K562 (cell line): Measurements from ENCODE around the gene SIGLEC11. TPM values are rescaled to one million over a fixed set of nuclear protein-coding genes. Genes with fewer than 3 reads are reported as not detected.
A peak's percentile ranks its signal among the peaks of the same experiment; 100 is the strongest.

Source experiments
- BDP1 ChIP-seq: IDR thresholded peaks from 3 replicates; pipeline ENCODE4 v1.6.1; 2011; ENCODE audit not compliant: insufficient read length, insufficient read depth
- C11orf30 ChIP-seq: fragments of 450-650 bp; IDR thresholded peaks from 2 replicates; pipeline ENCODE4 v1.6.1; 2016; ENCODE audit warnings: low read depth, mild to moderate bottlenecking
- CBX1 ChIP-seq: sonication (generic); IDR thresholded peaks from 2 replicates; pipeline ENCODE4 v1.6.1; 2016; ENCODE audit warnings: antibody characterized with exemption, low read depth, mild to moderate bottlenecking
- CBX2 ChIP-seq: fragments of 200-600 bp; sonication (generic); IDR thresholded peaks from one replicate; pipeline ENCODE4 v1.6.1; 2012; ENCODE audit warnings: mild to moderate bottlenecking, low read length, inconsistent platforms; ENCODE audit not compliant: insufficient read depth, poor library complexity, severe bottlenecking
- CHD2 ChIP-seq: IDR thresholded peaks from 2 replicates; pipeline ENCODE4 v1.6.1; 2011; ENCODE audit warnings: low read depth, low read length
- ELF2 ChIP-seq: fragments of 250-450 bp; sonication (Bioruptor Pico); IDR thresholded peaks from 2 replicates; pipeline ENCODE4 v1.5.0; 2021; ENCODE audit warnings: mild to moderate bottlenecking
- ETV5 ChIP-seq: sonication (generic); formaldehyde crosslinking; IDR thresholded peaks from 2 replicates; pipeline ENCODE4 v1.4.0; 2020; ENCODE audit warnings: low read depth, mild to moderate bottlenecking, missing genetic modification reagents
- GABPA ChIP-seq: fragments of 200-800 bp; sonication (Bioruptor generic); conservative IDR thresholded peaks from 2 replicates; pipeline ENCODE4 v1.6.1; 2016; ENCODE audit warnings: low read depth, missing genetic modification characterization, missing compliant biosample characterization
- HDAC1 ChIP-seq, 2 experiments: fragments of 450-650 bp; IDR thresholded peaks; 2 replicates each; pipeline ENCODE4 v1.6.1; 2016 to 2017; ENCODE audit warnings: inconsistent platforms in 1 of 2, mild to moderate bottlenecking in 1 of 2, moderate library complexity in 1 of 2
- MAFG ChIP-seq: fragments of 450-650 bp; conservative IDR thresholded peaks from 2 replicates; pipeline ENCODE4 v1.6.1; 2016; ENCODE audit warnings: missing genetic modification characterization, missing compliant biosample characterization
- MEF2D ChIP-seq: conservative IDR thresholded peaks from 2 replicates; pipeline ENCODE4 v1.6.1; 2016; ENCODE audit warnings: low read depth, missing genetic modification characterization, missing compliant biosample characterization
- NFE2 ChIP-seq: IDR thresholded peaks from 2 replicates; pipeline ENCODE4 v1.6.1; 2014; ENCODE audit warnings: antibody characterized with exemption, low read depth
- PHF20 ChIP-seq: fragments of 450-650 bp; IDR thresholded peaks from 2 replicates; pipeline ENCODE4 v1.6.1; 2018; ENCODE audit not compliant: partially characterized antibody
- PTTG1 ChIP-seq: fragments of 450-650 bp; IDR thresholded peaks from 2 replicates; pipeline ENCODE4 v1.6.1; 2016; ENCODE audit warnings: low read depth, mild to moderate bottlenecking, missing genetic modification characterization, missing compliant biosample characterization
- SMAD2 ChIP-seq: fragments of 150-350 bp; IDR thresholded peaks from 2 replicates; pipeline ENCODE4 v1.6.1; 2014; ENCODE audit warnings: low read depth, mild to moderate bottlenecking, low read length
- ZNF197 ChIP-seq: fragments of 200-800 bp; sonication (Bioruptor generic); IDR thresholded peaks from 2 replicates; pipeline ENCODE4 v1.6.1; 2016; ENCODE audit warnings: low read depth, missing genetic modification characterization, missing compliant biosample characterization
- ZNF23 ChIP-seq: fragments of 250-450 bp; sonication (Bioruptor Pico); IDR thresholded peaks from 2 replicates; pipeline ENCODE4 v1.4.0; 2020; ENCODE audit warnings: mild to moderate bottlenecking
- ZNF274 ChIP-seq: IDR thresholded peaks from 2 replicates; pipeline ENCODE4 v1.6.1; 2011; ENCODE audit warnings: low read depth, mild to moderate bottlenecking, low read length, moderate library complexity, borderline replicate concordance
- ZNF764 ChIP-seq: fragments of 250-450 bp; sonication (Bioruptor Pico); IDR thresholded peaks from 2 replicates; pipeline ENCODE4 v1.4.0; 2020; ENCODE audit warnings: low read depth, mild to moderate bottlenecking, moderate library complexity
- ZNF77 ChIP-seq: fragments of 250-450 bp; sonication (Bioruptor Pico); IDR thresholded peaks from 2 replicates; pipeline ENCODE4 v1.5.0; 2020
- polyA plus RNA-seq, 8 experiments: library from polyadenylated mRNA; depleted of rRNA in 4 of 8; stranded (reverse) in 5 of 8; unstranded in 3 of 8; fragments of >200 nt; fragmentation: Nextera tagmentation in 2 of 8; fragmentation: Illumina TruSeq in 1 of 8; extraction: Ambion mirVana in 2 of 8; extraction: Trizol in 1 of 8; gene quantifications; 2 replicates each; pipeline versions ENCODE4 v1.2.1 to v1.2.3, GENCODE V29; 2011 to 2014; ENCODE audit warnings: inconsistent platforms in 1 of 8, missing spikeins in 1 of 8
- total RNA-seq, 7 experiments: library from RNA; depleted of rRNA in 6 of 7; stranded (reverse); fragments of >200 nt in 6 of 7; fragmentation: Illumina TruSeq in 2 of 7; extraction: Trizol in 2 of 7; gene quantifications; 2 replicates each; pipeline versions ENCODE4 v1.2.1 to v1.2.3, GENCODE V29; 2011 to 2021; ENCODE audit warnings: low replicate concordance in 1 of 7
- TF ChIP-seq, protein P1 (sequence below): sonication (generic); formaldehyde crosslinking; IDR thresholded peaks from 2 replicates; pipeline ENCODE4 v1.8.0; 2023; ENCODE audit warnings: missing genetic modification reagents, mild to moderate bottlenecking, borderline replicate concordance
- TF ChIP-seq, protein P2 (sequence below): fragments of 450-650 bp; IDR thresholded peaks from 2 replicates; pipeline ENCODE4 v1.7.1; 2018; ENCODE audit warnings: mild to moderate bottlenecking, low read depth; ENCODE audit not compliant: partially characterized antibody

The SIGLEC11 gene
- total and polyA plus RNA-seq, 9 of the 15 experiments (the other 6 are each of a cell fraction or from before 2014, with no cell fraction given), result not detected

DNA sequence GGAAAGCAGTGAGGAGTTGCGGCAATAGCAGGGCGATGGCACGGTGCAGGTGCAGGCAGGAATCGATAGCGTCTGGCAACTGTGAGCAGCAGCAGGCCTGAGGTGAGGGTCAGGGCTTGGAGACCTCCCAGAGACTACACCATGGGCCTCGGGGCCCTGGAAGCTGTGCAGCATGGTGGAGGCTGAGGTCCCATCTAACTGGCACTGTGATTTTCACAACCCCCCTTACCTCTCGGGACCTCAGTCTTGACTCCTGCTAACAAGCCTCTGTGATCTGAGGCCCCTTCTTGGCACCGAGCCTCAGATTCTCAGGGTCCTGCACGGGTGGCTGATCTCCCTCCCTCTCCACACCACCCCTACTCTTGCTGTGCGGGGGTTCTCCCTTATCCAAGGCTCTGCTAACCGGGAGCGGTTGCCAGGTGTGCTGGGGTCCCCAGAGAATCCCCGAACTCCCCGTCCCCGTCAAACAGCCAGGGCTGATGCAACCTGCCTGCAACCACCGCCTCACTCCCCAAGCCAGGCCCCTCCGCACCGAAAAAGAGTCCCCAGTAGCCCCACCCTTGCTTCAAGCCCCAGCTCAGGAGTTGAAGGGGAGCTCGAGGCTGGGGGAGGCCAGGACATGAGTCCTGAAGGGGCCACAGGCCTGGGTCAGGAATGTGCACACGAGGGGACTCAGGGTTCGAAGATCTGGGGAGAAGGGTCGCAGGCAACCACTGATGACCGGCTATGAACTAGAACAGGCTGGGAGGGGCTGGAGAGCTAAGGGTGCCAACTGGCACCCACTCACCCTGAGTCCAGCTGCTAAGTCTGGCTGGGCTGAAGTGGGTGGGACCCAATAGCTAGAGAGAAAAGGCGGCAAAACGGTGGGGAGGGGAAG is 36.7 kb downstream of the SIGLEC11 start (continued):
- TF ChIP-seq MAFG (tag), result no peak
- TF ChIP-seq ZNF274, result no peak
- TF ChIP-seq CBX1, result no peak
- TF ChIP-seq GABPA (tag), result no peak
- no peak for TF ChIP-seq ZNF23 (CRISPR knock-in tag)
- no peak for TF ChIP-seq SMAD2
- no peak for TF ChIP-seq MEF2D (tag)
- no peak for TF ChIP-seq HDAC1 (IDR thresholded peaks at IDR 0.05)
- TF ChIP-seq, protein P1, sequence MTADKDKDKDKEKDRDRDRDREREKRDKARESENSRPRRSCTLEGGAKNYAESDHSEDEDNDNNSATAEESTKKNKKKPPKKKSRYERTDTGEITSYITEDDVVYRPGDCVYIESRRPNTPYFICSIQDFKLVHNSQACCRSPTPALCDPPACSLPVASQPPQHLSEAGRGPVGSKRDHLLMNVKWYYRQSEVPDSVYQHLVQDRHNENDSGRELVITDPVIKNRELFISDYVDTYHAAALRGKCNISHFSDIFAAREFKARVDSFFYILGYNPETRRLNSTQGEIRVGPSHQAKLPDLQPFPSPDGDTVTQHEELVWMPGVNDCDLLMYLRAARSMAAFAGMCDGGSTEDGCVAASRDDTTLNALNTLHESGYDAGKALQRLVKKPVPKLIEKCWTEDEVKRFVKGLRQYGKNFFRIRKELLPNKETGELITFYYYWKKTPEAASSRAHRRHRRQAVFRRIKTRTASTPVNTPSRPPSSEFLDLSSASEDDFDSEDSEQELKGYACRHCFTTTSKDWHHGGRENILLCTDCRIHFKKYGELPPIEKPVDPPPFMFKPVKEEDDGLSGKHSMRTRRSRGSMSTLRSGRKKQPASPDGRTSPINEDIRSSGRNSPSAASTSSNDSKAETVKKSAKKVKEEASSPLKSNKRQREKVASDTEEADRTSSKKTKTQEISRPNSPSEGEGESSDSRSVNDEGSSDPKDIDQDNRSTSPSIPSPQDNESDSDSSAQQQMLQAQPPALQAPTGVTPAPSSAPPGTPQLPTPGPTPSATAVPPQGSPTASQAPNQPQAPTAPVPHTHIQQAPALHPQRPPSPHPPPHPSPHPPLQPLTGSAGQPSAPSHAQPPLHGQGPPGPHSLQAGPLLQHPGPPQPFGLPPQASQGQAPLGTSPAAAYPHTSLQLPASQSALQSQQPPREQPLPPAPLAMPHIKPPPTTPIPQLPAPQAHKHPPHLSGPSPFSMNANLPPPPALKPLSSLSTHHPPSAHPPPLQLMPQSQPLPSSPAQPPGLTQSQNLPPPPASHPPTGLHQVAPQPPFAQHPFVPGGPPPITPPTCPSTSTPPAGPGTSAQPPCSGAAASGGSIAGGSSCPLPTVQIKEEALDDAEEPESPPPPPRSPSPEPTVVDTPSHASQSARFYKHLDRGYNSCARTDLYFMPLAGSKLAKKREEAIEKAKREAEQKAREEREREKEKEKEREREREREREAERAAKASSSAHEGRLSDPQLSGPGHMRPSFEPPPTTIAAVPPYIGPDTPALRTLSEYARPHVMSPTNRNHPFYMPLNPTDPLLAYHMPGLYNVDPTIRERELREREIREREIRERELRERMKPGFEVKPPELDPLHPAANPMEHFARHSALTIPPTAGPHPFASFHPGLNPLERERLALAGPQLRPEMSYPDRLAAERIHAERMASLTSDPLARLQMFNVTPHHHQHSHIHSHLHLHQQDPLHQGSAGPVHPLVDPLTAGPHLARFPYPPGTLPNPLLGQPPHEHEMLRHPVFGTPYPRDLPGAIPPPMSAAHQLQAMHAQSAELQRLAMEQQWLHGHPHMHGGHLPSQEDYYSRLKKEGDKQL, result no peak
- no peak for TF ChIP-seq PHF20
- TF ChIP-seq, protein P2, sequence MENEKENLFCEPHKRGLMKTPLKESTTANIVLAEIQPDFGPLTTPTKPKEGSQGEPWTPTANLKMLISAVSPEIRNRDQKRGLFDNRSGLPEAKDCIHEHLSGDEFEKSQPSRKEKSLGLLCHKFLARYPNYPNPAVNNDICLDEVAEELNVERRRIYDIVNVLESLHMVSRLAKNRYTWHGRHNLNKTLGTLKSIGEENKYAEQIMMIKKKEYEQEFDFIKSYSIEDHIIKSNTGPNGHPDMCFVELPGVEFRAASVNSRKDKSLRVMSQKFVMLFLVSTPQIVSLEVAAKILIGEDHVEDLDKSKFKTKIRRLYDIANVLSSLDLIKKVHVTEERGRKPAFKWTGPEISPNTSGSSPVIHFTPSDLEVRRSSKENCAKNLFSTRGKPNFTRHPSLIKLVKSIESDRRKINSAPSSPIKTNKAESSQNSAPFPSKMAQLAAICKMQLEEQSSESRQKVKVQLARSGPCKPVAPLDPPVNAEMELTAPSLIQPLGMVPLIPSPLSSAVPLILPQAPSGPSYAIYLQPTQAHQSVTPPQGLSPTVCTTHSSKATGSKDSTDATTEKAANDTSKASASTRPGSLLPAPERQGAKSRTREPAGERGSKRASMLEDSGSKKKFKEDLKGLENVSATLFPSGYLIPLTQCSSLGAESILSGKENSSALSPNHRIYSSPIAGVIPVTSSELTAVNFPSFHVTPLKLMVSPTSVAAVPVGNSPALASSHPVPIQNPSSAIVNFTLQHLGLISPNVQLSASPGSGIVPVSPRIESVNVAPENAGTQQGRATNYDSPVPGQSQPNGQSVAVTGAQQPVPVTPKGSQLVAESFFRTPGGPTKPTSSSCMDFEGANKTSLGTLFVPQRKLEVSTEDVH, result no peak
- no peak for TF ChIP-seq ELF2
- no peak for TF ChIP-seq NFE2
- no peak for TF ChIP-seq CBX2
- TF ChIP-seq ZNF764, result no peak
- peak; percentile 50; the same call in 1 of the 2 replicates for TF ChIP-seq PTTG1 (tag)
- TF ChIP-seq ZNF77 (CRISPR knock-in tag), result no peak
- no peak for TF ChIP-seq ETV5 (CRISPR knock-in tag)
- no peak for TF ChIP-seq C11orf30
- no peak for TF ChIP-seq BDP1
- peak; percentile 69 for TF ChIP-seq ZNF197 (CRISPR knock-in tag)
- TF ChIP-seq CHD2, result no peak
